K562 (cell line): ENCODE data around the gene CRYBA4. TPM values are rescaled to one million over a fixed set of nuclear protein-coding genes. Genes with fewer than 3 reads are reported as not detected.

Experiments used
- CCAR2 ChIP-seq: fragments of 200-400 bp; formaldehyde crosslinking; IDR thresholded peaks from 2 replicates; pipeline ENCODE4 v1.6.1; 2017; ENCODE audit warnings: mild to moderate bottlenecking, low read depth, low read length
- CHD1 ChIP-seq: fragments of 200-600 bp; sonication (generic); IDR thresholded peaks from one replicate; pipeline ENCODE4 v1.6.1; 2012; ENCODE audit warnings: mild to moderate bottlenecking, moderate library complexity, low read length, inconsistent platforms
- CREB1 ChIP-seq, 2 experiments: sonication (generic) in 1 of 2; formaldehyde crosslinking in 1 of 2; IDR thresholded peaks; 2 replicates each; pipeline versions ENCODE4 v1.6.1 to v1.8.0; 2012 to 2022; ENCODE audit warnings: inconsistent platforms in 1 of 2, mild to moderate bottlenecking in 1 of 2, missing genetic modification reagents in 1 of 2, moderate library complexity in 1 of 2
- FOS ChIP-seq: IDR thresholded peaks from 3 replicates; pipeline ENCODE4 v1.6.1; 2011; ENCODE audit not compliant: insufficient read length; ENCODE audit errors: extremely low read depth
- GTF2E2 ChIP-seq: fragments of 200-800 bp; sonication (Bioruptor generic); IDR thresholded peaks from 2 replicates; pipeline ENCODE4 v1.6.1; 2016; ENCODE audit warnings: missing genetic modification characterization, missing compliant biosample characterization
- ILF3 ChIP-seq: fragments of 450-650 bp; IDR thresholded peaks from 2 replicates; pipeline ENCODE4 v1.6.1; 2018; ENCODE audit warnings: antibody characterized with exemption, mild to moderate bottlenecking, moderate library complexity, borderline replicate concordance
- KLF1 ChIP-seq: fragments of 450-650 bp; IDR thresholded peaks from 2 replicates; pipeline ENCODE4 v1.6.1; 2016; ENCODE audit warnings: missing genetic modification characterization, missing compliant biosample characterization
- LEF1 ChIP-seq: fragments of 450-650 bp; IDR thresholded peaks from 2 replicates; pipeline ENCODE4 v1.6.1; 2016; ENCODE audit warnings: mild to moderate bottlenecking
- NFE2L1 ChIP-seq: fragments of 450-650 bp; IDR thresholded peaks from 2 replicates; pipeline ENCODE4 v1.6.1; 2016; ENCODE audit warnings: missing genetic modification characterization, low read depth, mild to moderate bottlenecking, missing compliant biosample characterization, moderate library complexity, borderline replicate concordance
- PCBP1 ChIP-seq: fragments of 200-400 bp; formaldehyde crosslinking; IDR thresholded peaks from 2 replicates; pipeline ENCODE4 v1.6.1; 2018; ENCODE audit warnings: mild to moderate bottlenecking, low read depth, low read length; ENCODE audit not compliant: poor library complexity, severe bottlenecking
- PHF20 ChIP-seq: fragments of 450-650 bp; IDR thresholded peaks from 2 replicates; pipeline ENCODE4 v1.6.1; 2018; ENCODE audit not compliant: partially characterized antibody
- SMAD2 ChIP-seq: fragments of 150-350 bp; IDR thresholded peaks from 2 replicates; pipeline ENCODE4 v1.6.1; 2014; ENCODE audit warnings: low read depth, mild to moderate bottlenecking, low read length
- SMARCC2 ChIP-seq: fragments of 450-650 bp; IDR thresholded peaks from 2 replicates; pipeline ENCODE4 v1.6.1; 2017; ENCODE audit warnings: antibody characterized with exemption, moderate library complexity, mild to moderate bottlenecking, low read depth
- TCFL5 ChIP-seq: fragments of 250-450 bp; sonication (Bioruptor Pico); conservative IDR thresholded peaks from 2 replicates; pipeline ENCODE4 v1.6.1; 2021; ENCODE audit warnings: mild to moderate bottlenecking, moderate library complexity, matching md5 sums
- TRIM28 ChIP-seq: fragments of 450-650 bp; IDR thresholded peaks from 2 replicates; pipeline ENCODE4 v1.6.1; 2017
- ZKSCAN8 ChIP-seq: fragments of 200-800 bp; sonication (Bioruptor generic); IDR thresholded peaks from 2 replicates; pipeline ENCODE4 v1.6.1; 2016; ENCODE audit warnings: missing genetic modification characterization, missing compliant biosample characterization
- ZNF253 ChIP-seq: fragments of 250-450 bp; sonication (Bioruptor Pico); conservative IDR thresholded peaks from 2 replicates; pipeline ENCODE4 v1.6.1; 2021; ENCODE audit warnings: mild to moderate bottlenecking
- ZNF311 ChIP-seq: fragments of 250-450 bp; sonication (Bioruptor Pico); IDR thresholded peaks from 2 replicates; pipeline ENCODE4 v1.4.0; 2020; ENCODE audit warnings: mild to moderate bottlenecking, moderate library complexity
- ZNF324 ChIP-seq: fragments of 250-450 bp; sonication (Bioruptor Pico); IDR thresholded peaks from 2 replicates; pipeline ENCODE4 v1.4.0; 2020; ENCODE audit warnings: mild to moderate bottlenecking
- ZNF77 ChIP-seq: fragments of 250-450 bp; sonication (Bioruptor Pico); IDR thresholded peaks from 2 replicates; pipeline ENCODE4 v1.5.0; 2020
- polyA plus RNA-seq, 8 experiments: library from polyadenylated mRNA; depleted of rRNA in 4 of 8; stranded (reverse) in 5 of 8; unstranded in 3 of 8; fragments of >200 nt; fragmentation: Nextera tagmentation in 2 of 8; fragmentation: Illumina TruSeq in 1 of 8; extraction: Ambion mirVana in 2 of 8; extraction: Trizol in 1 of 8; gene quantifications; 2 replicates each; pipeline versions ENCODE4 v1.2.1 to v1.2.3, GENCODE V29; 2011 to 2014; ENCODE audit warnings: inconsistent platforms in 1 of 8, missing spikeins in 1 of 8
- total RNA-seq, 7 experiments: library from RNA; depleted of rRNA in 6 of 7; stranded (reverse); fragments of >200 nt in 6 of 7; fragmentation: Illumina TruSeq in 2 of 7; extraction: Trizol in 2 of 7; gene quantifications; 2 replicates each; pipeline versions ENCODE4 v1.2.1 to v1.2.3, GENCODE V29; 2011 to 2021; ENCODE audit warnings: low replicate concordance in 1 of 7
- TF ChIP-seq, protein P1 (sequence below): fragments of 250-450 bp; sonication (Bioruptor Pico); IDR thresholded peaks from 2 replicates; pipeline ENCODE4 v1.5.1; 2021; ENCODE audit warnings: mild to moderate bottlenecking
- TF ChIP-seq, protein P2 (sequence below): IDR thresholded peaks from 2 replicates; pipeline ENCODE4 v1.6.1; 2014; ENCODE audit warnings: antibody characterized with exemption
- TF ChIP-seq, protein P3 (sequence below): fragments of 450-650 bp; formaldehyde crosslinking; IDR thresholded peaks from 2 replicates; pipeline ENCODE4 v1.4.0; 2022; ENCODE audit warnings: missing genetic modification characterization
- TF ChIP-seq, protein P4 (sequence below): fragments of 250-450 bp; sonication (Bioruptor Pico); IDR thresholded peaks from 2 replicates; pipeline ENCODE4 v1.8.0; 2021; ENCODE audit warnings: moderate library complexity, mild to moderate bottlenecking, inconsistent platforms

Gene CRYBA4
- total and polyA plus RNA-seq, 9 of the 15 experiments (the other 6 are each of a cell fraction or from before 2014, with no cell fraction given), result 0.59 to 3.3 (median 1.6) TPM

- TF ChIP-seq CHD1, result no peak
- TF ChIP-seq, protein P1, sequence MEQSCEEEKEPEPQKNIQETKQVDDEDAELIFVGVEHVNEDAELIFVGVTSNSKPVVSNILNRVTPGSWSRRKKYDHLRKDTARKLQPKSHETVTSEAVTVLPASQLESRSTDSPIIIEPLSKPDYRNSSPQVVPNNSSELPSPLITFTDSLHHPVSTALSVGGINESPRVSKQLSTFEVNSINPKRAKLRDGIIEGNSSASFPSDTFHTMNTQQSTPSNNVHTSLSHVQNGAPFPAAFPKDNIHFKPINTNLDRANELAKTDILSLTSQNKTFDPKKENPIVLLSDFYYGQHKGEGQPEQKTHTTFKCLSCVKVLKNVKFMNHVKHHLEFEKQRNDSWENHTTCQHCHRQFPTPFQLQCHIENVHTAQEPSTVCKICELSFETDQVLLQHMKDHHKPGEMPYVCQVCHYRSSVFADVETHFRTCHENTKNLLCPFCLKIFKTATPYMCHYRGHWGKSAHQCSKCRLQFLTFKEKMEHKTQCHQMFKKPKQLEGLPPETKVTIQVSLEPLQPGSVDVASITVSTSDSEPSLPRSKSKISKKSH, result no peak
- TF ChIP-seq TRIM28, result peak; percentile 39; the same call in 1 of the 2 replicates
- no peak for TF ChIP-seq FOS
- no peak for TF ChIP-seq TCFL5
- no peak for TF ChIP-seq SMAD2
- peak; percentile 35 for TF ChIP-seq PHF20
- no peak for TF ChIP-seq CREB1 (IDR thresholded peaks at IDR 0.05)
- TF ChIP-seq CREB1 (CRISPR knock-in tag; IDR thresholded peaks at IDR 0.05), result no peak
- TF ChIP-seq ZNF253, result no peak
- TF ChIP-seq, protein P2, sequence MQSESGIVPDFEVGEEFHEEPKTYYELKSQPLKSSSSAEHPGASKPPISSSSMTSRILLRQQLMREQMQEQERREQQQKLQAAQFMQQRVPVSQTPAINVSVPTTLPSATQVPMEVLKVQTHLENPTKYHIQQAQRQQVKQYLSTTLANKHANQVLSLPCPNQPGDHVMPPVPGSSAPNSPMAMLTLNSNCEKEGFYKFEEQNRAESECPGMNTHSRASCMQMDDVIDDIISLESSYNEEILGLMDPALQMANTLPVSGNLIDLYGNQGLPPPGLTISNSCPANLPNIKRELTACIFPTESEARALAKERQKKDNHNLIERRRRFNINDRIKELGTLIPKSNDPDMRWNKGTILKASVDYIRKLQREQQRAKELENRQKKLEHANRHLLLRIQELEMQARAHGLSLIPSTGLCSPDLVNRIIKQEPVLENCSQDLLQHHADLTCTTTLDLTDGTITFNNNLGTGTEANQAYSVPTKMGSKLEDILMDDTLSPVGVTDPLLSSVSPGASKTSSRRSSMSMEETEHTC, result no peak
- peak; percentile 38; the same call in 1 of the 2 replicates for TF ChIP-seq LEF1
- no peak for TF ChIP-seq GTF2E2 (tag)
- no peak for TF ChIP-seq ZKSCAN8
- no peak for TF ChIP-seq ZNF77
- TF ChIP-seq ZNF311 (CRISPR knock-in tag), result no peak
- TF ChIP-seq ZNF324 (CRISPR knock-in tag), result no peak
- TF ChIP-seq, protein P3, sequence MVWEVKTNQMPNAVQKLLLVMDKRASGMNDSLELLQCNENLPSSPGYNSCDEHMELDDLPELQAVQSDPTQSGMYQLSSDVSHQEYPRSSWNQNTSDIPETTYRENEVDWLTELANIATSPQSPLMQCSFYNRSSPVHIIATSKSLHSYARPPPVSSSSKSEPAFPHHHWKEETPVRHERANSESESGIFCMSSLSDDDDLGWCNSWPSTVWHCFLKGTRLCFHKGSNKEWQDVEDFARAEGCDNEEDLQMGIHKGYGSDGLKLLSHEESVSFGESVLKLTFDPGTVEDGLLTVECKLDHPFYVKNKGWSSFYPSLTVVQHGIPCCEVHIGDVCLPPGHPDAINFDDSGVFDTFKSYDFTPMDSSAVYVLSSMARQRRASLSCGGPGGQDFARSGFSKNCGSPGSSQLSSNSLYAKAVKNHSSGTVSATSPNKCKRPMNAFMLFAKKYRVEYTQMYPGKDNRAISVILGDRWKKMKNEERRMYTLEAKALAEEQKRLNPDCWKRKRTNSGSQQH (CRISPR knock-in tag), result peak; percentile 79
- TF ChIP-seq CCAR2, result no peak
- TF ChIP-seq KLF1 (tag), result no peak
- TF ChIP-seq ILF3, result no peak
- TF ChIP-seq, protein P4, sequence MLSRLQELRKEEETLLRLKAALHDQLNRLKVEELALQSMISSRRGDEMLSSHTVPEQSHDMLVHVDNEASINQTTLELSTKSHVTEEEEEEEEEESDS (CRISPR knock-in tag), result no peak
- TF ChIP-seq SMARCC2, result 0 out of 2 replicates have a peak, but pooled peaks have one; percentile 52
- no peak for TF ChIP-seq PCBP1
- TF ChIP-seq NFE2L1 (tag), result no peak
Measured at GRCh38 chr22:26617271-26618199, 4.2 kb upstream of the CRYBA4 start, which contains the start of gene CRYBB1 (continued).
